Pancreas (tissue), 10 donors: ENCODE data around the gene EDN2. TPM values are rescaled to one million over a fixed set of nuclear protein-coding genes. Genes with fewer than 3 reads are reported as not detected.
A peak's percentile ranks its signal among the peaks of the same experiment; 100 is the strongest.

Experiments used
- ATAC-seq, 4 donors: fragments of 200-7000 bp; cut with Tn5 transposase; one replicate each; pipeline versions ENCODE4 v1.8.0 to v1.9.1; 2020; ENCODE audit warnings: mild to moderate bottlenecking in 4 of 4, moderate library complexity in 4 of 4
- DNase-seq, 6 donors: peaks; one replicate each; pipeline ENCODE4 v3.0.0-alpha.2; 2020
- FAIRE-seq: peaks from 2 replicates; lab custom pipeline; 2012; peaks lifted over from hg19 to GRCh38; lab: Jason Lieb, UNC
- H3K27ac ChIP-seq, 4 donors: fragments of 200-600 bp; sonication (generic); 1 replicate in 3 of 4; 2 replicates in 1 of 4; pipeline versions ENCODE4 v1.5.0 to v1.8.0; 2020
- H3K27me3 ChIP-seq, 4 donors: fragments of 200-600 bp; one replicate each; pipeline ENCODE4 v1.8.0; 2021
- H3K36me3 ChIP-seq, 3 donors: fragments of 200-600 bp; sonication (generic) in 1 of 3; one replicate each; pipeline versions ENCODE4 v1.5.0 to v1.8.0; 2020 to 2021
- H3K4me1 ChIP-seq, 3 donors: fragments of 200-600 bp; one replicate each; pipeline ENCODE4 v1.8.0; 2021
- H3K4me3 ChIP-seq, 4 donors: fragments of 200-600 bp; sonication (generic) in 2 of 4; one replicate each; pipeline versions ENCODE4 v1.5.0 to v1.8.0; 2020 to 2021
- H3K9me3 ChIP-seq, 4 donors: fragments of 200-600 bp; one replicate each; pipeline ENCODE4 v1.8.0; 2021
- CTCF ChIP-seq, 4 donors: fragments of 200-600 bp; sonication (generic) in 3 of 4; IDR thresholded peaks; one replicate each; pipeline versions ENCODE4 v1.5.0 to v1.8.0; 2021; ENCODE audit warnings: antibody characterized with exemption in 4 of 4
- WGBS, 2 donors: extraction: QIAGEN DNeasy Blood & Tissue Kit; methylation state at CpG; one replicate each; pipeline ENCODE4 v1.1.7; 2013; 5-methylcytosine and 5-hydroxymethylcytosine counted together
- intact Hi-C, 3 donors: fragments of 100-400 bp; cut with DNase I; formaldehyde crosslinking; loops; one replicate each; pipeline versions ENCODE4 v1.11.1 to v1.14.2; 2022
- polyA plus RNA-seq, 2 donors: library from polyadenylated mRNA; stranded (reverse); fragments of 200-250 nt; gene quantifications; one replicate each; pipeline ENCODE4 v1.2.3, GENCODE V29; 2013
- total RNA-seq, 6 donors: library from RNA; stranded (reverse); fragmentation: NEBNext Ultra II Directional in 4 of 6; extraction: Animal tissue kit (Norgen Biotek cat#: 25700) in 4 of 6; gene quantifications; one replicate each; pipeline versions ENCODE4 v1.2.1 to v1.2.4, GENCODE V29; 2021 to 2023
- donor health status: healthy with polysubstance abuse.
- donor health status: DM: no; HTN: no; CAD: no; lungs with moderate emphysema.
- donor health status: DM: no; HTN: no; CAD: no.
- donor health status: control.
- donor health status: control.
- donor health status: Bipolar disorder and iron deficiency.
- donor health status: DM: yes; HTN: yes; CAD: no.
- donor health status: DM: no; HTN: no; CAD: no.
- donor health status: DM: no; HTN: no; CAD: no.
- donor health status: DM: yes; HTN: yes; CAD: no.

EDN2 gene
- total and polyA plus RNA-seq, 8 donors, result 1.2 to 8.3 (median 1.8) TPM

GRCh38 chr1:41486371-41487125 is 2.1 kb upstream of the EDN2 start:
- FAIRE-seq (no peak), ATAC-seq (peak in 2 of 4 donors; percentile 3 to 5), DNase-seq (peak in 4 of 6 donors; percentile 48 to 60 (median 54))
- Histone ChIP-seq H3K36me3 (no peaks in the 10 kb centered on the region), H3K27ac (peak overlapping the region; percentile 65 to 82 (median 72)), H3K4me1 (peaks cover 28 to 33% (median 31%) of the 10 kb centered on the region in 3 donors), H3K9me3 (no peaks in the 10 kb centered on the region), H3K27me3 (no peaks in the 10 kb centered on the region), H3K4me3 (peak overlapping the region in 2 of 4 donors; percentile 0 to 5)
- TF ChIP-seq CTCF (IDR thresholded peaks at IDR 0.05), result no peak
- WGBS, 2 donors, result 41 to 49% methylated on average over 23 of the region's 23 CpGs
- intact Hi-C loops, result no loop called here

GRCh38 chr1:41486053-41486370 is 1.5 kb upstream of the EDN2 start:
- intact Hi-C loops, result no loop called here
- ATAC-seq, result no peak
- no peak for TF ChIP-seq CTCF (IDR thresholded peaks at IDR 0.05)
- Histone ChIP-seq H3K4me3 (no peak overlapping the region), H3K27me3 (no peaks in the 10 kb centered on the region), H3K4me1 (peaks cover 28 to 34% (median 33%) of the 10 kb centered on the region in 3 donors), H3K36me3 (no peaks in the 10 kb centered on the region), H3K9me3 (no peaks in the 10 kb centered on the region), H3K27ac (peak overlapping the region; percentile 65 to 82 (median 72))
- 36 to 40% methylated on average over 4 of the region's 4 CpGs for WGBS, 2 donors
- FAIRE-seq, result no peak
- no peak for DNase-seq

- H3K4me1 ChIP-seq, result peaks cover 28 to 34% (median 33%) of the 10 kb centered on the region in 3 donors
Measured at GRCh38 chr1:41485605-41486004, 1.1 kb upstream of the EDN2 start.

GRCh38 chr1:41483960-41484401 is 502 bp downstream of the EDN2 start:
- peaks cover 28 to 36% (median 34%) of the 10 kb centered on the region in 3 donors for H3K4me1 ChIP-seq
- WGBS, 2 donors, result 60 to 63% methylated on average over 9 of the region's 9 CpGs

More at GRCh38 chr1:41485605-41486004, 1.1 kb upstream of the EDN2 start:
- FAIRE-seq (no peak), ATAC-seq (no peak), DNase-seq (peak in 4 of 6 donors; percentile 10 to 54 (median 34))
- intact Hi-C loops, result no loop called here
- H3K27ac ChIP-seq, result peak overlapping the region; percentile 65 to 82 (median 72)
- H3K27me3 ChIP-seq, result no peaks in the 10 kb centered on the region
- no peak for TF ChIP-seq CTCF (IDR thresholded peaks at IDR 0.05)
- H3K9me3 ChIP-seq, result no peaks in the 10 kb centered on the region
- H3K4me3 ChIP-seq, result no peak overlapping the region
- H3K36me3 ChIP-seq, result no peaks in the 10 kb centered on the region
- 44 to 47% methylated on average over 5 of the region's 5 CpGs for WGBS, 2 donors

More at GRCh38 chr1:41483960-41484401, 502 bp downstream of the EDN2 start:
- DNase-seq (no peak), FAIRE-seq (no peak), ATAC-seq (no peak)
- Histone ChIP-seq H3K36me3 (no peaks in the 10 kb centered on the region), H3K27ac (peak overlapping the region in 3 of 4 donors; percentile 38 to 82 (median 66)), H3K27me3 (no peaks in the 10 kb centered on the region), H3K9me3 (no peaks in the 10 kb centered on the region), H3K4me3 (peak overlapping the region in 2 of 4 donors; percentile 17 to 23)
- no peak for TF ChIP-seq CTCF (IDR thresholded peaks at IDR 0.05)
- intact Hi-C loops, result no loop called here
